Measurements from ENCODE around the gene RAB21. TPM values are rescaled to one million over a fixed set of nuclear protein-coding genes. Genes with fewer than 3 reads are reported as not detected.
A peak's percentile ranks its signal among the peaks of the same experiment; 100 is the strongest.

The RAB21 gene
- 48.0 and 53.0 TPM in 2 replicates for total RNA-seq (2021)
- long read RNA-seq, full-length matches to known transcripts = 1 of 4 reads
- long read RNA-seq, partial matches to known transcripts = 0 of 4 reads
- long read RNA-seq, other reads (novel, unspliced or antisense) = 3 of 4 reads

GRCh38 chr12:71754461-71755145 is at the start of gene RAB21:
Gene RAB21 (plus strand): TSS chr12:71754863. CDS start chr12:71755130, 267 bp downstream.
- Histone ChIP-seq H3K4ac (ENCODE audit: low read depth, low read length) (no peak within 1 kb of the TSS), H2BK12ac (ENCODE audit: insufficient read length, low read depth, low read length) (no peak within 1 kb of the TSS), H3K14ac (ENCODE audit: insufficient read depth, low read length) (peak within 1 kb of the TSS; percentile 98), H4K8ac (replicated peaks; ENCODE audit: insufficient read length, low read depth, low read length) (no peak within 1 kb of the TSS), H2BK15ac (ENCODE audit: low read depth, low read length) (no peak within 1 kb of the TSS; the same call in 1 of the 2 replicates), H2BK120ac (ENCODE audit: low read depth, low read length, poor library complexity, severe bottlenecking) (no peak within 1 kb of the TSS), H2BK20ac (ENCODE audit: low read depth, low read length, poor library complexity, severe bottlenecking) (no peak within 1 kb of the TSS), H3T11ph (ENCODE audit: low read length) (no peak within 1 kb of the TSS), H3K27me3 (ENCODE audit: insufficient read depth, low read length) (no peaks in the 10 kb centered on the region), H3K79me2 (ENCODE audit: insufficient read depth, low read length) (peaks cover 21% of the 10 kb centered on the region; the same call in 1 of the 2 replicates), H3K23ac (ENCODE audit: insufficient read length, low read depth, low read length) (no peak within 1 kb of the TSS), H4K20me1 (ENCODE audit: control insufficient read depth, insufficient read depth, insufficient read length) (no peaks in the 10 kb centered on the region), H3K56ac (ENCODE audit: insufficient read length, low read depth, low read length) (no peak within 1 kb of the TSS), H2AK5ac (ENCODE audit: insufficient read length, low read length) (no peak within 1 kb of the TSS), H3K9me3 (ENCODE audit: control insufficient read depth, low read depth, low read length) (no peaks in the 10 kb centered on the region), H3K4me1 (ENCODE audit: insufficient read depth, low read length) (no peaks in the 10 kb centered on the region; the same call in 1 of the 2 replicates), H4K5ac (ENCODE audit: insufficient read length, low read depth, low read length) (no peak within 1 kb of the TSS), H3K79me1 (ENCODE audit: insufficient read depth, low read depth, low read length, poor library complexity, severe bottlenecking) (peaks cover 17% of the 10 kb centered on the region), H3K4me2 (ENCODE audit: insufficient read depth, insufficient read length, low read length) (peak within 1 kb of the TSS; percentile 89), H4K91ac (ENCODE audit: insufficient read length, low read depth, low read length) (peak within 1 kb of the TSS; percentile 39), H2BK5ac (ENCODE audit: insufficient read length, low read length) (peak within 1 kb of the TSS; percentile 25), H3K23me2 (ENCODE audit: insufficient read length, low read depth, low read length, poor library complexity, severe bottlenecking) (peaks cover 13% of the 10 kb centered on the region), H3K18ac (ENCODE audit: insufficient read length, low read depth, low read length) (peak within 1 kb of the TSS; percentile 98), H3K9ac (ENCODE audit: extremely low read depth, insufficient read length, low read length) (peak within 1 kb of the TSS; percentile 95), H2AFZ (ENCODE audit: low read length) (peak within 1 kb of the TSS; percentile 57), H3K27ac (ENCODE audit: insufficient read length, low read depth, low read length) (no peak within 1 kb of the TSS)
- peak within 1 kb of the TSS; percentile 85 to 94 (median 94) for H3K27ac Mint-ChIP-seq
- WGBS (ENCODE audit: extremely low coverage, insufficient read length, low lambda C conversion rate) = no CpG with 5 or more reads among the region's 56 CpGs
- peaks cover 26 to 42% of the 10 kb centered on the region in 2 experiments for H3K4me1 Mint-ChIP-seq
- H3K36me3 Mint-ChIP-seq (ENCODE audit: insufficient read depth in 1 of 3, low read depth in 3 of 3) = peaks cover 19 to 27% (median 22%) of the 10 kb centered on the region in 3 experiments
- H3K4me3 Mint-ChIP-seq = peak within 1 kb of the TSS; percentile 85 to 92
- TF ChIP-seq CTCF (conservative IDR thresholded peaks at IDR 0.05) = no peak; the same call in 2 of the 3 replicates
- peak; percentile 100 for DNase-seq
- no peaks in the 10 kb centered on the region; the same call in 1 of the 2 replicates for H3K27me3 Mint-ChIP-seq (ENCODE audit: low read depth)
- peaks cover 0 to 5% of the 10 kb centered on the region in 2 experiments; a peak in 2 of 5 replicates for H3K9me3 Mint-ChIP-seq

All from H9 (cell line).